ENCODE results near the gene DPP10.

DPP10 gene

DNA sequence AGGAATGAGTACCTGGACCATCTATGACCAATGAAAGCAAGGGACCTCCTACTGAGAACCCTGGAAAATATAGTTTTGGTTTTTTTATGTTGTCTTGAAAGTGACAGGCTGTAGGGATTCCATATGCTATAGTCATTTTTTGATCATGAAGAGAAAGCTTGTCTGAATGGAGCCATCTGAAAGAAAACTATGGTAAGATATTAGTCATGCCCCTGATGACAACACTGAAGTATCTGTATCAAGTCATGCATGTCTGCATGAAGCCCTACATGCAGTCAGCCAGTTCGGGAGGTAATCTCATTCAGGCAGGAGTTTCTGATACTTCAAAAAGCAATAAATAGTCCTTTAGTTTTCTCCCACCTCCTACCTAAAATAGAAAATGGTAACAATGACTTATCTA lies 1042.0 kb downstream of the DPP10 start:
- TF ChIP-seq, protein P1, sequence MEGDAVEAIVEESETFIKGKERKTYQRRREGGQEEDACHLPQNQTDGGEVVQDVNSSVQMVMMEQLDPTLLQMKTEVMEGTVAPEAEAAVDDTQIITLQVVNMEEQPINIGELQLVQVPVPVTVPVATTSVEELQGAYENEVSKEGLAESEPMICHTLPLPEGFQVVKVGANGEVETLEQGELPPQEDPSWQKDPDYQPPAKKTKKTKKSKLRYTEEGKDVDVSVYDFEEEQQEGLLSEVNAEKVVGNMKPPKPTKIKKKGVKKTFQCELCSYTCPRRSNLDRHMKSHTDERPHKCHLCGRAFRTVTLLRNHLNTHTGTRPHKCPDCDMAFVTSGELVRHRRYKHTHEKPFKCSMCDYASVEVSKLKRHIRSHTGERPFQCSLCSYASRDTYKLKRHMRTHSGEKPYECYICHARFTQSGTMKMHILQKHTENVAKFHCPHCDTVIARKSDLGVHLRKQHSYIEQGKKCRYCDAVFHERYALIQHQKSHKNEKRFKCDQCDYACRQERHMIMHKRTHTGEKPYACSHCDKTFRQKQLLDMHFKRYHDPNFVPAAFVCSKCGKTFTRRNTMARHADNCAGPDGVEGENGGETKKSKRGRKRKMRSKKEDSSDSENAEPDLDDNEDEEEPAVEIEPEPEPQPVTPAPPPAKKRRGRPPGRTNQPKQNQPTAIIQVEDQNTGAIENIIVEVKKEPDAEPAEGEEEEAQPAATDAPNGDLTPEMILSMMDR (IDR thresholded peaks at IDR 0.05), result no peak

DNA sequence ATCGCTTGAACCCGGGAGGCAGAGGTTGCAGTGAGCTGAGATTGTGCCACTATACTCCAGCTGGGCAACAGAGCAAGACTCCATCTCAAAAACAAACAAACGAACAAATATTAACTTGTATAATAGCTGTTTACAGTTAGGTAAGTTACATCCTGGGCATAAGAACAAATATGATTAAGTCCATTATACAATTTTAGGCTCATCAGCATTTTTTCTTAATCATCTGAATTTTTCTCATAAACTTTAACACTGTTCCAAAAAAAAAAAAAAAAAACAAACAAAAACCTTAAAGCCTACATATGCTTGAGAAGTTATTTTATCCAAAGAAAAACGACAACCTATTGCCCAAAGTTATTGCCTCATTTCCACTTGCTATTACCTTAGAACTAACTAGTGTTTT lies 1042.5 kb downstream of the DPP10 start:
- TF ChIP-seq, protein P1 (IDR thresholded peaks at IDR 0.05), result no peak

DNA sequence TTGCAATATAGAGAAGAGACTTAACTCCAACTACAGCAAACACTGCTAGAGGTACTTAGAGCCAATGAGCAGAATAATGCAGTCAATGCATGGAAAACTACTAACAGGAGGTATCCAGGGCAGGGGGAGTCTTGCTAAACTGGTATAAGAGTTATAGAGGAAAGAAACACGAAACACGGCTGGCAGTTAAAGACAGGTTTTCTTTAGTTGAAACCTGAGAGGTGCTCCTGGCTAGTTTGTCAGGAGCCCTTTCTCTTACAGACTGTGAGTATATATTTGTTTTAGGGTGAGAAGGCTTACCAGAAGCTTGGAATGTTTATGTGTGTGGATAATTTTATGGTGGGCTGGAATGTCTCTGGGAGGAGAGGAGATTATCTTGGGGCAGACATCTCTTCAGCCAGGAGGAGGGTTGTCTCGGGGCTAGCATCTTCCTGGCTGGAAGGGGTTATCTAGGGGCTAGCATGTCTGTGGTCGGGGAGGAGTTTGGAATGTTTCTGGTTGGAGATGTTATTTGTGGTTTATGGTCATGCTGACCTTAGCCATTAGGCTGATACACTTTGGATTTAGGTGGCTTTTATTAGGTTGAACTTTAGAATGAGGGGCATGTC lies 1048.8 kb downstream of the DPP10 start:
- TF ChIP-seq, protein P1 (IDR thresholded peaks at IDR 0.05), result no peak

- TF ChIP-seq, protein P1 (IDR thresholded peaks at IDR 0.05), result no peak
These were observed 1062.9 kb downstream of the DPP10 start for GRCh38 chr2:115505331-115505730.

- TF ChIP-seq, protein P1 (IDR thresholded peaks at IDR 0.05), result no peak
These were observed 1078.3 kb downstream of the DPP10 start for GRCh38 chr2:115520727-115521126.

GRCh38 chr2:115524452-115524851 lies 1082.0 kb downstream of the DPP10 start:
- TF ChIP-seq, protein P1 (IDR thresholded peaks at IDR 0.05), result no peak

DNA sequence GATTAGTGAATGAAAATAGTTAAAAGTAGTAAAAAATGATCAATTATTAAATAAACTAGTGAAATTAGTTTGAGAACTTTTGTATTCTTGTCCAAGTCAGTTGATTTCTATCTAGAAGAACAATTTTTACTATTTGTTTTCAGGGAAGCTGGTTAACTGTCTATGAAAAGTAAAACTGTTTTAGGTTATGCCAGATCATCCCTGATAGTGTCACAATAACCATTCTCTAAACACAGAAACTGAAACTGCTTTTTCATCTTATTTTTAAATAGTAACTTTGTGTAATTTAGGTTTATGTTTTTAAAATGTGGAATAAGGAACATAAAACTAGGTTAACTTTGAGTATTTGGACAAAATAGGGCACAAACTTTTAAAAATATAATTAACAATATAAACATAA lies 1087.2 kb downstream of the DPP10 start:
- TF ChIP-seq, protein P1 (IDR thresholded peaks at IDR 0.05), result no peak

DNA sequence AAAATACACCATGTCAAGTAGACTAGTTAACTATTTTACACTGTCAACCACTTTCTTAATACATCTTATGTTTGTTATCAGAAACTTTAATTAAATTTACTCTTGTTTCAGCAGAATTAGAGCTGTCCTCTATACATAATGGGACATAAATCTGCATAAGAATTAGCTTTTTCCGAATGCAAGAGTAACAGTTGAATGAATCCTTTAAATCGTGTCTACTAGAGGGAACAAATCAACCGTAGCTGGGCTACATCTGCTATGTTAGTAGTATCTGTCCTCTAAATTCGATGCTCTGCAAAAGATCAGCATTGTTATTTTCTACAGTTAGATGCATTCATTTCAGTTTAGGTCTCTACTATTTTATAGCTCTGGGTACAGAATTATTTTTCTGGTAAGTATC lies 1090.6 kb downstream of the DPP10 start:
- TF ChIP-seq, protein P1 (IDR thresholded peaks at IDR 0.05), result no peak
